Small intestine (tissue), 7 donors: ENCODE data around the gene NEURL3. TPM values are rescaled to one million over a fixed set of nuclear protein-coding genes. Genes with fewer than 3 reads are reported as not detected.

Experiments used
- DNase-seq, 2 donors: peaks; one replicate each; pipeline versions ENCODE4 v3.0.0 to v3.0.0-alpha.2; 2013
- FAIRE-seq: peaks from 2 replicates; lab custom pipeline; 2012; peaks lifted over from hg19 to GRCh38; lab: Jason Lieb, UNC
- H3K27ac ChIP-seq, 3 donors: one replicate each; pipeline ENCODE4 v1.5.1; 2013; ENCODE audit warnings: low read length in 2 of 3, mild to moderate bottlenecking in 2 of 3, control low read depth in 1 of 3, inconsistent platforms in 1 of 3, low read depth in 1 of 3, moderate library complexity in 1 of 3
- H3K27me3 ChIP-seq, 3 donors: one replicate each; pipeline ENCODE4 v1.6.1; 2013; ENCODE audit warnings: low read length in 3 of 3, inconsistent platforms in 1 of 3; ENCODE audit not compliant: control insufficient read depth in 3 of 3, insufficient read depth in 3 of 3
- H3K36me3 ChIP-seq, 3 donors: one replicate each; pipeline ENCODE4 v1.6.1; 2013; ENCODE audit warnings: low read length in 3 of 3, inconsistent platforms in 1 of 3, low read depth in 1 of 3, mild to moderate bottlenecking in 1 of 3, moderate library complexity in 1 of 3; ENCODE audit not compliant: control insufficient read depth in 3 of 3, insufficient read depth in 2 of 3
- H3K4me1 ChIP-seq, 3 donors: one replicate each; pipeline ENCODE4 v1.6.1; 2013; ENCODE audit warnings: low read length in 2 of 3, inconsistent platforms in 1 of 3, low read depth in 1 of 3, mild to moderate bottlenecking in 1 of 3, moderate library complexity in 1 of 3; ENCODE audit not compliant: control insufficient read depth in 3 of 3, insufficient read depth in 2 of 3
- H3K4me3 ChIP-seq, 3 donors: one replicate each; pipeline ENCODE4 v1.5.1; 2013; ENCODE audit warnings: low read length in 3 of 3, control low read depth in 1 of 3, inconsistent platforms in 1 of 3, low read depth in 1 of 3, mild to moderate bottlenecking in 1 of 3, moderate library complexity in 1 of 3
- H3K9me3 ChIP-seq, 2 donors: one replicate each; pipeline ENCODE4 v1.6.1; 2013; ENCODE audit warnings: low read depth in 1 of 2, low read length in 1 of 2; ENCODE audit not compliant: control insufficient read depth in 2 of 2, insufficient read depth in 1 of 2
- WGBS, 3 donors: extraction: QIAGEN DNeasy Blood & Tissue Kit; methylation state at CpG; one replicate each; pipeline ENCODE4 v1.1.7; 2013; 5-methylcytosine and 5-hydroxymethylcytosine counted together
- polyA plus RNA-seq, 4 donors: library from polyadenylated mRNA; stranded (reverse) in 3 of 4; unstranded in 1 of 4; fragments of 200-250 nt in 3 of 4; fragments of 120-200 nt in 1 of 4; gene quantifications; one replicate each; pipeline versions ENCODE4 v1.2.1 to v1.2.3, GENCODE V29; 2013
- donor health status: healthy with polysubstance abuse.
- donor health status: control.
- donor health status: control.
- donor health status: Bipolar disorder and iron deficiency.
- donor health status: healthy.

Gene NEURL3
- polyA plus RNA-seq, 4 donors: 0.61 to 6.2 (median 3.1) TPM

- Histone ChIP-seq H3K36me3 (no peaks in the 10 kb centered on the region), H3K27me3 (peaks cover 0 to 19% (median 0%) of the 10 kb centered on the region in 3 donors), H3K4me3 (peak overlapping the region; percentile 40 to 47 (median 43)), H3K4me1 (peaks cover 0 to 12% (median 6%) of the 10 kb centered on the region in 3 donors), H3K27ac (peak overlapping the region; percentile 23 to 90 (median 42)), H3K9me3 (no peaks in the 10 kb centered on the region)
- 4 to 9% (median 9%) methylated on average over 39 to 51 of the region's 51 CpGs for WGBS, 3 donors
- DNase-seq: peak in 1 of 2 donors; percentile 33
- FAIRE-seq: no peak
These were observed 22.3 kb upstream of the NEURL3 start for GRCh38 chr2:96527286-96528005.

GRCh38 chr2:96526615-96527285 lies 21.6 kb upstream of the NEURL3 start:
- Histone ChIP-seq H3K4me1 (peaks cover 0 to 8% (median 3%) of the 10 kb centered on the region in 3 donors), H3K4me3 (peak overlapping the region; percentile 40 to 47 (median 43)), H3K27ac (peak overlapping the region; percentile 23 to 90 (median 42)), H3K27me3 (peaks cover 0 to 19% (median 0%) of the 10 kb centered on the region in 3 donors), H3K9me3 (no peaks in the 10 kb centered on the region), H3K36me3 (no peaks in the 10 kb centered on the region)
- no peak for FAIRE-seq
- DNase-seq: no peak
- WGBS, 3 donors: 78 to 81% (median 79%) methylated on average over 29 of the region's 29 CpGs

- DNase-seq: no peak
These were observed 21.0 kb upstream of the NEURL3 start for GRCh38 chr2:96526101-96526591.

GRCh38 chr2:96525211-96525507 lies 20.0 kb upstream of the NEURL3 start:
- no peaks in the 10 kb centered on the region for H3K36me3 ChIP-seq
- H3K4me1 ChIP-seq: peaks cover 0 to 3% (median 3%) of the 10 kb centered on the region in 3 donors
- no peak overlapping the region for H3K4me3 ChIP-seq
- 89 to 93% (median 91%) methylated on average over 4 of the region's 4 CpGs for WGBS, 3 donors
- H3K27ac ChIP-seq: no peak overlapping the region
- H3K27me3 ChIP-seq: peaks cover 0 to 17% (median 0%) of the 10 kb centered on the region in 3 donors
- no peak for FAIRE-seq
- H3K9me3 ChIP-seq: no peaks in the 10 kb centered on the region
- no peak for DNase-seq

More at GRCh38 chr2:96526101-96526591, 21.0 kb upstream of the NEURL3 start:
- peaks cover 0 to 17% (median 0%) of the 10 kb centered on the region in 3 donors for H3K27me3 ChIP-seq
- no peak for FAIRE-seq
- peaks cover 0 to 3% (median 3%) of the 10 kb centered on the region in 3 donors for H3K4me1 ChIP-seq
- H3K4me3 ChIP-seq: no peak overlapping the region
- H3K36me3 ChIP-seq: no peaks in the 10 kb centered on the region
- no peak overlapping the region for H3K27ac ChIP-seq
- 84 to 94% (median 85%) methylated on average over 12 of the region's 12 CpGs for WGBS, 3 donors
- no peaks in the 10 kb centered on the region for H3K9me3 ChIP-seq

- H3K27ac ChIP-seq: no peak overlapping the region
- no peaks in the 10 kb centered on the region for H3K9me3 ChIP-seq
- WGBS, 3 donors: 42 to 69% (median 49%) methylated on average over 15 of the region's 15 CpGs
- peaks cover 0 to 3% (median 3%) of the 10 kb centered on the region in 3 donors for H3K4me1 ChIP-seq
- no peak for DNase-seq
- no peak for FAIRE-seq
- H3K27me3 ChIP-seq: peaks cover 0 to 17% (median 0%) of the 10 kb centered on the region in 3 donors
- no peaks in the 10 kb centered on the region for H3K36me3 ChIP-seq
- no peak overlapping the region for H3K4me3 ChIP-seq
These were observed 19.5 kb upstream of the NEURL3 start for GRCh38 chr2:96524482-96525210.

- FAIRE-seq (no peak), DNase-seq (no peak)
- Histone ChIP-seq H3K9me3 (no peaks in the 10 kb centered on the region), H3K36me3 (no peaks in the 10 kb centered on the region), H3K27ac (no peak overlapping the region), H3K4me3 (no peak overlapping the region), H3K4me1 (peaks cover 0 to 3% (median 3%) of the 10 kb centered on the region in 3 donors), H3K27me3 (peaks cover 0 to 17% (median 0%) of the 10 kb centered on the region in 3 donors)
- 15 to 37% (median 26%) methylated on average over 11 of the region's 11 CpGs for WGBS, 3 donors
These were observed 18.7 kb upstream of the NEURL3 start for GRCh38 chr2:96523659-96524481.

GRCh38 chr2:96522304-96523203 lies 17.4 kb upstream of the NEURL3 start:
- WGBS, 3 donors: 66 to 78% (median 71%) methylated on average over 8 to 9 of the region's 9 CpGs
- Histone ChIP-seq H3K36me3 (no peaks in the 10 kb centered on the region), H3K27ac (no peak overlapping the region), H3K4me3 (no peak overlapping the region), H3K27me3 (peaks cover 0 to 9% (median 0%) of the 10 kb centered on the region in 3 donors), H3K9me3 (no peaks in the 10 kb centered on the region), H3K4me1 (peaks cover 0 to 3% (median 0%) of the 10 kb centered on the region in 3 donors)
- DNase-seq: no peak
- FAIRE-seq: no peak
